IPS-18a (cell line): ENCODE results near the gene PTGDS.

Experiments used
- H3K27ac ChIP-seq: one replicate; pipeline ENCODE4 v1.5.1; 2013; ENCODE audit warnings: low read length
- H3K27me3 ChIP-seq: one replicate; pipeline ENCODE4 v1.6.1; 2013; ENCODE audit warnings: mild to moderate bottlenecking, low read length; ENCODE audit not compliant: control insufficient read depth, insufficient read depth
- H3K36me3 ChIP-seq: one replicate; pipeline ENCODE4 v1.6.1; 2013; ENCODE audit warnings: low read depth, low read length; ENCODE audit not compliant: control insufficient read depth
- H3K4me1 ChIP-seq: one replicate; pipeline ENCODE4 v1.6.1; 2013; ENCODE audit warnings: low read depth, low read length; ENCODE audit not compliant: control insufficient read depth
- H3K4me3 ChIP-seq: one replicate; pipeline ENCODE4 v1.5.1; 2013; ENCODE audit warnings: low read length
- H3K9ac ChIP-seq: one replicate; pipeline ENCODE4 v1.6.1; 2013; ENCODE audit warnings: mild to moderate bottlenecking, low read length, moderate library complexity
- H3K9me3 ChIP-seq: one replicate; pipeline ENCODE4 v1.6.1; 2013; ENCODE audit warnings: low read depth, low read length; ENCODE audit not compliant: control insufficient read depth

The PTGDS gene

DNA sequence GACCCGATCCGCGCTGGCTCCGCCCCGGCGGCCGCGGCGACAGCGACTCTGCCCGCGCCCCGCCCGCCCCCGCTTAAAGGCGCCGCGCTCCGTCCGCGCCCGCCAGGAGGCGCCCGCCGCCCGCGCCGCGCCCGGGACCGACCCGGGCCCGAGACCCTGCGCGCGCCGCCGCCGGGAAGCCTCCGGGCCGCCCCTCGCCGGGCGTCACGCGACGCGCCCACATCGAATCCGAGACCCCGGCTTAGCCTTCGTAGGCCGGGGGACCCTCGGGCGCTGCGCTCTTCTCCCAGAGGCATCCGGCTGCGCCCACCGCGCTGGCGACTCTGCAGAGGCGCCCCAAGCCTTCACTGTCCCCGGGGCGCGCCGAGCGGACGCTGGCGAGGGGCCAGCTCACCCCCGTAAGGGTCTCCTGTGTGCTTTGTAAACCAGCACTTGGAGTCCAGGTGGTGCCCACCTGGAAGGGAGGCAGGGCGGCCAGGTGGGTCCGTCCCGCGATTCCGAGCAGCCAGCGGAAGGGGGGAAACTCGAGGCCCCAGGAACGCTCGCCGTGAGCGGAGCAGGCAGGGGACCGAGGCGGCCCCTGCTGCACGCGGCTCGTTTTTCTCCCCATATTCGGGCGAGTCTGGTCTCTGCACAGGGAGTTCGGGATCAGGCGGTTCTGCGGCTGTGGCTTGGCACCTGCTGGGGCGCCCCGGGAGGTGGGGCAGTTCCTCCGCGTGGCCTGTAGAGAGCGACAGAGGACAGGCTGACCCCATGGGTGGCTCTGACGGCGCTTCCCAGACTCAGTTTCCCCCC, 51.2 kb downstream of the PTGDS start:
- H3K36me3 ChIP-seq = no peaks in the 10 kb centered on the region
- no peak overlapping the region for H3K9ac ChIP-seq
- no peaks in the 10 kb centered on the region for H3K9me3 ChIP-seq
- no peaks in the 10 kb centered on the region for H3K4me1 ChIP-seq
- H3K4me3 ChIP-seq = peak overlapping the region; percentile 50
- no peak overlapping the region for H3K27ac ChIP-seq
- H3K27me3 ChIP-seq = peaks cover 27% of the 10 kb centered on the region

DNA sequence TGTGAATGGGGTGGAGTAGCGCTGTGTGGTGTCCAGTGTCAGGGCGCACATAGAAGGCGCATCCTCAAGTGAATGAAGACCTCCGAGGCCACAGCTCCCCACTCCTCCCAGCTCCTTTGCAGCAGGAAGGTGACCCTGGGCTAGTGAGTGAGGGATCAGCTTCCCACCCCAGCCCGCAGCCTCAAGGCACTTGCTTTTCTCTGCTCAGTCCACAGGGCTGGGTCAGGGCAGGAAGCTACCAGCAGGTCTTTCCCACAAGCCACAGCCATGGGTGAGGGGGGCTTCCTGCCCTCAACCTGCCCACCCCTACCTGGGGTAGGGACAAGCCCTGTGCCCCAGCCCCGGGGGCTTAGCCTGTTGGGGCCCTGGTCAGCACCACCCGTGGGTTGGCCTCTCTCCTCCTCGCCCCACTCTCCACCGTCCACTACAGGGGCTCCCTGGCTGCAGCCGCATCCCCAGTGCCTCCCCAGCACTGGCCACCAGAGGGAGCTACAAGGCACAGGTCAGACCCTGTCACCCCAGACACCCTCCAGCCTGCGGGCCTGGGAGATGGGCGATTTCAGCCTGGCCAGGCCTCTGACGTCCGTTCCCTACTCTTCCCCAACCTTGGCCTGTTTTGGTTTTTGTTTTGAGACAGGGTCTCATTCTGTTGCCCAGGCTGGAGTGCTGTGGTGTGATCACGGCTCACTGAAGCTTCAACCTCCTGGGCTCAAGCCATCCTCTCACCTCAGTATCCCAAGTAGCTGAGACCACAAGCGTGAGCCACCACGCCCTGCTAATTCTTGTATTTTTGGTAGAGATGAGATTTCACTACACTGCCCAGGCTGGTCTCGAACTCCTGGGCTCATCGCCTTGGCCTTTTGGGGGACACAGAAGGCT, 52.0 kb downstream of the PTGDS start:
- no peaks in the 10 kb centered on the region for H3K4me1 ChIP-seq
- peaks cover 27% of the 10 kb centered on the region for H3K27me3 ChIP-seq
- peak overlapping the region; percentile 50 for H3K4me3 ChIP-seq
- no peak overlapping the region for H3K27ac ChIP-seq
- no peaks in the 10 kb centered on the region for H3K36me3 ChIP-seq
- H3K9me3 ChIP-seq = no peaks in the 10 kb centered on the region
- no peak overlapping the region for H3K9ac ChIP-seq

DNA sequence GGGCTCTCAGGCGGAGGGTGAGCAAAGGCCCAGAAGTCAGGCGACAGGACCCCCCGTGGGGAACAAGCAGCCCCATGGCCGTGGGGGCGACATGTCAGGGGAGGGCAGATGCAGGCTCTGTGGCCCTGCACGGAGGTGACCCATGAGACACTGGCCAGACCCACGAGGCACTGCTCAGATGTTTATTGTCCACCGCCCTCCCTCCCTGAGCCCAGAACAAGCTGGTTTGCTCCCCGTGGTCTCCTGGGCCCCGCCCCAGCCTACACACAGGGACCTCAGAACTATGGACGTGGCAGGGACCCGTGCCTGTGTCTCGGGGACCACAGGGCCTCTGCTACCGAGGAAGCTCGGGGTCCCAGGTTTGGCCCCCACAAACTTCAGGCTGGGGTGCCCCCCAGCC, 52.7 kb downstream of the PTGDS start:
- H3K36me3 ChIP-seq = no peaks in the 10 kb centered on the region
- H3K27me3 ChIP-seq = peaks cover 27% of the 10 kb centered on the region
- H3K9me3 ChIP-seq = no peaks in the 10 kb centered on the region
- H3K9ac ChIP-seq = no peak overlapping the region
- H3K27ac ChIP-seq = no peak overlapping the region
- H3K4me1 ChIP-seq = no peaks in the 10 kb centered on the region
- no peak overlapping the region for H3K4me3 ChIP-seq

DNA sequence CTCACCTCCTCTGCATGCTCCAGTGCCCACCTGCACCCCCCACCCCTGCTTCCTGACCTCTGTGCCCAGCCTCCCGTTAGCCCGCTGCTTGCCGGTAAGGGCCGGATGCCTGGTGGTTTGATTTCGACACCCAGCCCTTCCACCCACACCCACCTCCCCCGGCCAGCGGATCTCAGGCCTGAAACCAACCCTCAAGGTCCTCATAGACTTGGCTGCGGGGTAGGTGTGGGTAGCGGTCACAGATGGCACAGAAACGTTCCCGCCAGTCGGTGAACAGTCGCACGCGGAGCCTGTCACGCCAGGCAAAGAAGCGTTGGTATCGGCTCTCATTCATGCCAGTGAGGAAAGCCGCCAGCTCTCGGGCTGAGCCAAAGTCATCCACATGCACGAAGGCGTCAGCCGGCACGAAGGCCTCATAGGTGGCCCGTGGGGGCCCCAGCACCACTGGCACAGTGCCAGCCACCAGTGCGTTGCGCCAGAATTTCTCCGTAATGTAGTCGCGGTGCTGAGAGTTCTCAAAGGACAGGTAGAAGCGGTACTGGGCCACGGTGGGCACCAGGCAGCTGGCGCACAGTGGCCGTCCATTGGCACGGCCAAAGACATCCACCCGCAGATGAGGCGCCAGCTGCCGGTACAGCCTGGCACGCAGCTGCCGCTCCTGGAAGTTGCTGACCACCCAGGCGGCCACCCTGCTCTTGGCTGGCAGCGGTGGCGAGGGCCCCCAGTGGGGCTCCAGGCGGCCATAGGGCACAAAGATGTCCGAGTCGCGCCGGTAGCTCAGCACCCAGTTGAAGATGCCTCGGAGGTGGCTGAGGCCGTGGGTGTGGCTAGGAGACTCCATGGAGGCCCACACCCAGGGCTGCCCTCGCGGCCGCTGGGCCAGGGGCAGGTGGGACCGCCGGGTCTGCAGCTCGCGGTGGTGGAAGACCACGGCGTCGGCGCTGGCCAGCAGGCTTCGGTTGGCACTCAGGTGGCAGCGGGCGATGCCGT, 53.5 kb downstream of the PTGDS start:
- H3K27ac ChIP-seq = no peak overlapping the region
- H3K36me3 ChIP-seq = no peaks in the 10 kb centered on the region
- H3K4me1 ChIP-seq = no peaks in the 10 kb centered on the region
- no peak overlapping the region for H3K4me3 ChIP-seq
- H3K9me3 ChIP-seq = no peaks in the 10 kb centered on the region
- peaks cover 27% of the 10 kb centered on the region for H3K27me3 ChIP-seq
- H3K9ac ChIP-seq = no peak overlapping the region
